CD4-positive, alpha-beta T cell treated with Interleukin-6 at 100 ng/mL for 8 hours (primary cell): Measurements from ENCODE around the gene TAGLN.
"Not testable (repeated sequence)": the region's sequence is repeated elsewhere in the genome, so short reads cannot be mapped to it uniquely, and the experiment has no call there.

Experiments
- DNase-seq: peaks from one replicate; pipeline ENCODE4 v3.0.0-alpha.2; 2020; ENCODE audit warnings: mixed read lengths, low spot score

TAGLN gene

DNA sequence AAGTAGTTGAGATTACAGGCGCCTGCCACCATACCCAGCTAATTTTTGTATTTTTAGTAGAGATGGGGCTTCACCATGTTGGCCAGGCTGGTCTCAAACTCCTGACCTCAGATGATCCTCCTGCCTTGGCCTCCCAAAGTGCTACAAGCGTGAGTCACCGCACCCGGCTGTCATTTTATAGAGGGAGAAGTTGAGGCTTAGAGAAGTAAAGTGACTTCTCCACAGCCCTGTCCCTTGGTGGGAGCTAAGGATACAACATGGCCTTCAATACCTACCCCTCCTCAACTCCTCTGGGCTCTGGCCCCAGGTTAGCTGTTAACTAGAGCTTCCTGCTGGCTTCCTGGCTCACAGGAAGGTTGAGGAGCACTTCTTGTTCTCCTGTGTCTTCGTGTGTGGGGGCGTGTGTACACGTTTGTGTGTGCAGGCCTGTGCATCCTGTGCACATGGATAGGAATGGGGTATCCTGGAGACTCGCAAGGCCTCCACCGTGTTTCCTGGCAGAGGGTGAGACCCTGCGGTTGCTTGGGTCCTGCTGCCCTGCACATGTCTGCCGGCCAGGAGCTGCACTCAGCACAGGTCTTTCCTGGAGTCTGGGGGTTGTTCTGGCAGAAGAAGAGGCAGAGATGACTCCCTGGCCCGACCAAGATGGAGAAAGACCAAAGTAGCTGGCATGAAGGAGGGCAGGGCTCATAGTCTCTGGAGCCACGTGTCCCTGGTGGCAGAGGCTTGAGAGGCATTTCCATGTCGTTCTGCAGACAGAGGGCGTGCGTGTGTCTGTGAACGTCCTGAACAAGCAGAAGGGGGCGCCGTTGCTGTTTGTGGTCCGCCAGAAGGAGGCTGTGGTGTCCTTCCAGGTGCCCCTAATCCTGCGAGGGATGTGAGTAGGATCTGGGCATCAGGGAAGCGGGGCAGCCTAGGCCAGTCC, 18.2 kb upstream of the TAGLN start:
- peak; percentile 54 for DNase-seq

DNA sequence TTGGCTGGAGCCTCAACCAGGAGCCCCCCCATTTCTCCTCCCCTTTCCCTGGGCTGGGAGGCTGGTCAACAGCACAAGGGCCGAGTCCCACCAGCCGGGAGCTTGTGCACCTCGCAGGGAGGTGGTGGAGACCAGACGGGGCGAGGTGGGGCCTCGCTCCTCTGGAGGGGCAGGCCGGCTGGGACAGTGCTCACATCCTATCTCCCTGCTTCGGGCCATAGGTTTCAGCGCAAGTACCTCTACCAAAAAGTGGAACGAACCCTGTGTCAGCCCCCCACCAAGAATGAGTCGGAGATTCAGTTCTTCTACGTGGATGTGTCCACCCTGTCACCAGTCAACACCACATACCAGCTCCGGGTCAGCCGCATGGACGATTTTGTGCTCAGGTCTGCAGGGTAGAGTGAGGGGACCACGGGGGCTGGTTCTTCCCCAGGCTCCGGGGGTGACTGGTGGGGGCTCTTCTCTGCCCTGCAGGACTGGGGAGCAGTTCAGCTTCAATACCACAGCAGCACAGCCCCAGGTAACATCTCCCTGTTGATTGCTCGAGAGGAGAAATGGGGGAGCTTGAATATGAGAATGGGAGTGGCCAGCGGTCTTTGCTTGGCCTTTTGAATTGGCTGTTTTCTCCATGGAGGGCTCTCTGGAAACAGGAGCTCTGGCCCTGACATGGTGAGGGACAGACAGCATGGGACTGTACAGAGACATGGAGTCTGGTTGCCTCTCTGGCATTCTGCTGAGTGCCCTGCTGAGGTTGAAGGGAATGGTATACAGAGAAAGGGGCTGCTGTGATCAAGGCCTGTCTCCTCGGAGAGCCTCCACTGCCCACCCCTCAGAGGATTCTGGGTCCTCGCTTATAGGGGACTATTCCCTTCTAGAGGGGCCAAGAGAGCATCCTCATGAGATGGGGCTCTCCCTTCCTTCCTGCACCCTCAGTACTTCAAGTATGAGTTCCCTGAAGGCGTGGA, 17.3 kb upstream of the TAGLN start:
- no peak for DNase-seq

DNA sequence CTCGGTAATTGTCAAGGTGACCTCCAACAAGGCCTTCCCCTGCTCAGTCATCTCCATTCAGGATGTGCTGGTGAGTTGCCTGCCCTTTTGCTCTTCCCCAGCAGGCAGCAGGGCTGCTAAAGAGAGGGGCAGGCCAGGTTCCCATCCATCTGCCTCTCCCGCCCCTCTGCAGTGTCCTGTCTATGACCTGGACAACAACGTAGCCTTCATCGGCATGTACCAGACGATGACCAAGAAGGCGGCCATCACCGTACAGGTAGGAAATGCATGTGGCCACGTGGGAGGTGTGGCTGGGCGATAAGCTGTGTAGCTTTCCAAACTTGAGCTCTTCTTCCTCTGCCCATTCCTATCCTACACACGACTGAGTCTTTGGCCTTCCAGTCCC, 16.6 kb upstream of the TAGLN start:
- no peak for DNase-seq

DNA sequence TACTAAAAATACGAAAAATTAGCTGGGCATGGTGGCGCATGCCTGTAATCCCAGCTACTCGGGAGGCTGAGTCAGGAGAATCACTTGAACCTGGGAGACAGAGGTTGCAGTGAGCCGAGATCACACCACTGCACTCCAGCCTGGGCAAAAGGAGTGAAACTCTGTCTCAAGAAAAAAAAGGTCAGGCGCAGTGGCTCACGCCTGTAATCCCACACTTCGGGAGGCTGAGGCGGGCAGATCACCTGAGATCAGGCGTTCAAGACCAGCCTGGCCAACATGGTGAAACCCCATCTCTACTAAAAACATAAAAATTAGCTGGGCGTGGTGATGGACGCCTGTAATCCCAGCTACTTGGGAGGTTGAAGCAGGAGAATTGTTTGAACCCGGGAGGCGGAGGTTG, 16.0 kb upstream of the TAGLN start:
- DNase-seq: not testable (repeated sequence)

DNA sequence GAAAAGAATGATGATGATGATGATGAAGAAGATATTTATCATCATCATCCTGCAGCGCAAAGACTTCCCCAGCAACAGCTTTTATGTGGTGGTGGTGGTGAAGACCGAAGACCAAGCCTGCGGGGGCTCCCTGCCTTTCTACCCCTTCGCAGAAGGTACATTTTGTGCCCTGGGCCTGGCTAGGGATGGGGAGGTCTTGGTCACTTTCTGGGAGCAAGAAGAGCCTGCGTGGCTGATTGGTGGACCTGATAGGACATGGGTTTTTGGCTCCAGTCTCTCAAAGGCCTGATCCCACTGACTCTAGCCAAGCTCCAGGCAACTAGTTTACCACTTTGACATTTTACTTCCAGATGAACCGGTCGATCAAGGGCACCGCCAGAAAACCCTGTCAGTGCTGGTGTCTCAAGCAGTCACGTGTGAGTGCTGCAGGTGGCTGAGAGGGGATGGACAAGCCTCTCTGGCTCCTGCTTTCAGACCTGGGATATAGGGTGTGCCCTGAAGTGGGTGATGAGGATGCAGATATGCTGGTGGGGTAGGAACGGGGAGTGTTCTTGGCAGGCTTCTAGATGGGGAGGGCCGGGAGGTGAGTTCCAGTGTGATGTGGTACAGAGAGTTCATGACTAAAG, 15.3 kb upstream of the TAGLN start:
- no peak for DNase-seq

DNA sequence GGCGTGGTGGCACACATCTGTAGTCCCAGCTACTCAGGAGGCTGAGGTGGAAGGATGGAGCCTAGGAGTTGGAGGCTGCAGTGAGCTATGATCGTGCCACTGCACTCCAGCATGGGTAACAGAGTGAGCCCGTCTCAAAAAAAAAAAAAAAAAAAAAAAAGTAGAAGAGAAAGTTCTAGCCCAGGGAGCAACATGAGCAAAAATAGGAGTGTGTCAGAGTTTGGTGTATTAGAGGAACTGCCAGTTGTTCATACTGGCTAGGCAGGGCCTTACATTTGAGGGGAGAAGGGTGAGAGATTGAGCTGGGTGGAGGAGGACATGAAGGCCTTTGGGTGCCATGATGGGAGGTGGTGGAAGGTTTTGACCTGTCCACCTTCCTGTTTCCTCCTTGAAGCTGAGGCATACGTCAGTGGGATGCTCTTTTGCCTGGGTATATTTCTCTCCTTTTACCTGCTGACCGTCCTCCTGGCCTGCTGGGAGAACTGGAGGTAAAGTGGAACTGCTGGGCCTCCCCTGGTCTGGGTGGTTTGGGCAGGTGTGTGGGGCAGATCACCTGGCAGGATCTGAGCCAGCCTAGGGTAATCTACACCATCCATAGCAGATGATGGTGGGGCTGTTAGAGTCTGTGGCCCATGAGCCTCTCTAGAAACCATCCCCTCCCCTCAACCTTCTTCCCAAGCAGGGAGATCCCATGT, 13.3 kb upstream of the TAGLN start:
- no peak for DNase-seq

DNA sequence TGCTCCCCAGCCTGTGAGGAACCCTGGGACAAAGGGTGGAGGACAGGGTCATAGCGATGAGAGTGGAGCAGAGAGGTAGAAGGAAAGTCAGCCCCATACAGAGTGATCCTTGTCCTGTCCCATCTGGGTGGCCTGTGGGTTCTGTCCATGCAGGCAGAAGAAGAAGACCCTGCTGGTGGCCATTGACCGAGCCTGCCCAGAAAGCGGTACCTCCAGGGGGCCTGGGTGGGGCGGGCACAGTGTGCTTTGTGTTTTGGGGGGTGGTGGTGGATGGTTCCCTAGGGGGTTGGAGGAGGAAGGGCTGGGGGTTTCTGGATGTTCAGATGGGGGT, 12.8 kb upstream of the TAGLN start:
- no peak for DNase-seq

DNA sequence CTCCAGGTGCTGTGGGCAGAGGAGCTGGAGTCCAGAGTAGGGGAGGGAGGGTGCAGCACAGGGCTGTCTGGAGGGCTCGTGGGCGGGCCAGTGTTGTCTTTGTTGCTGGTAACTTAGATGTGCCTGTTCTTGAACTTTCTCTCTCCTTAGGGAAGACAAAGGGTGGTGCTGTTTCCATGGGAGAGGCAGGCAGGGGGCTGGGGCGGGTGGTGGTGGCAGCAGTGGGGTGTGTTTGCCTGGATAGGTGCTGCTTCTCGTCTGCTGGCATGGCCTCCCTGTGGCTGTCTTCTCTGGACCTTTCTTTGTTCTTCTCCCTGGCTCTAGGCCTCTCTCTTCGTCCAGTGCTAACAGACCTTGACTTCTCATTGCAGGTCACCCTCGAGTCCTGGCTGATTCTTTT, 12.2 kb upstream of the TAGLN start:
- no peak for DNase-seq

DNA sequence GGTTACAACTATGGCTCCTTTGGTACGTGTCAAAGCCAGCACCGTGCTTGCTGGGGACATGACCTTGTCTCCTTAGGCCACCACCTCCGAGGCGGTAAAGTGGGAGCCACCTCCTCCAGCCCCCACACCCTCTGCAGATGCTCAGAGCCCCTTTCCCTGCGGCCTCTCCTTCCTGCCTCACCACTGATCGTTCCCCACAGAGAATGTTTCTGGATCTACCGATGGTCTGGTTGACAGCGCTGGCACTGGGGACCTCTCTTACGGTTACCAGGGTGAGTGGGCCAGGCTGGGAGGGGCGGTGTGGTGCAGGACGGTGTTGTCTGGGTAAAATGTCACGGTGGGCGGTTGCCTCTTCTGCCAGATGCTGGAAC, 11.8 kb upstream of the TAGLN start:
- DNase-seq: no peak

DNA sequence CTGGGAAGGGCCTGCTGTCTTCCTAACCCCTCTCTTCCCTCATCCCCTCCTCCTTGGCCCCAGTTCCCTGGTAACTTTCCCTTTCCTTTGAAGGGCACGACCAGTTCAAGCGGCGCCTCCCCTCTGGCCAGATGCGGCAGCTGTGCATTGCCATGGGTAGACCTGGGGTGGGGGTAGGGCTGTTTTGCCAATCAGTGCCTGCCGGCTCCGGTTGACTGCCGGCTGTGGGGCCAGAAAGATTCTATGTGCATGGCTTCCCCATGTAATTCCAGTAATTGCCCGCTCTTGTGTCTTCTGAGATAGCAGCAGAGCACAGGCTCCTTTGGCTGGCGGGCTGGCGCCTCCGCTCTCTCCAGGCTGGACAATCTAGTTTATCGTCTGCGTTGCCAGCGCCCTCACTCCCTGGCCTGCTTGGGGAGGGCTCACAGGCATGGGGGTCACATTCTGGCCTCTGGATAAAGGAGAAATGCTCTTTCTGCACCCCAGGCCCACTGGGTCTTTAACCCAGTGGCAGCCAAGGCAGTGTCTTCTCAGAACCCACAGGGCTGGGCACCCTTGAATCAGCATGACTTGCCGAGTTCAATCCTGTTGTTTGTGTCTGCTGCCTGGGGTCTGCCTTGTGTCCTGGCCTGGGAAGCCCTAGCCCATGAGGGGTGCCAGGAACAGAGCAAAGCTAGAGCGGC, 11.2 kb upstream of the TAGLN start:
- no peak for DNase-seq

DNA sequence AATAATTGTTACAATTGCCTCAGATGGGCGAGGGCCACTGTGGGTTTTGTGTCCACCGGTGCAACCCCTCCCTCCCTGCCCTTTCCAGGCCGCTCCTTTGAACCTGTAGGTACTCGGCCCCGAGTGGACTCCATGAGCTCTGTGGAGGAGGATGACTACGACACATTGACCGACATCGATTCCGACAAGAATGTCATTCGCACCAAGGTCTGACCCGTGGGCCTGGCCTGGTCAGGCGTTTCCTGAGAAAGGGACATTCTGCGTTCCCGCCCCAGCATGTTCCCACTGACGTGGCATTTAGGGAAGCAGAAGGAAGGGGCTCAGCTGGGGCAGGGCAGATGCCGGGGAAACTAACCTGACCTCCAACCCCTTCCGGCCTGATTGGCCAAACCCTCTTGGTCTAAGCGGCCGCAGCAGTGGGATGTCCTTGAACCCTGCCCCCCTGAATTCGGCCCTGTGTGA, 10.5 kb upstream of the TAGLN start:
- DNase-seq: no peak

DNA sequence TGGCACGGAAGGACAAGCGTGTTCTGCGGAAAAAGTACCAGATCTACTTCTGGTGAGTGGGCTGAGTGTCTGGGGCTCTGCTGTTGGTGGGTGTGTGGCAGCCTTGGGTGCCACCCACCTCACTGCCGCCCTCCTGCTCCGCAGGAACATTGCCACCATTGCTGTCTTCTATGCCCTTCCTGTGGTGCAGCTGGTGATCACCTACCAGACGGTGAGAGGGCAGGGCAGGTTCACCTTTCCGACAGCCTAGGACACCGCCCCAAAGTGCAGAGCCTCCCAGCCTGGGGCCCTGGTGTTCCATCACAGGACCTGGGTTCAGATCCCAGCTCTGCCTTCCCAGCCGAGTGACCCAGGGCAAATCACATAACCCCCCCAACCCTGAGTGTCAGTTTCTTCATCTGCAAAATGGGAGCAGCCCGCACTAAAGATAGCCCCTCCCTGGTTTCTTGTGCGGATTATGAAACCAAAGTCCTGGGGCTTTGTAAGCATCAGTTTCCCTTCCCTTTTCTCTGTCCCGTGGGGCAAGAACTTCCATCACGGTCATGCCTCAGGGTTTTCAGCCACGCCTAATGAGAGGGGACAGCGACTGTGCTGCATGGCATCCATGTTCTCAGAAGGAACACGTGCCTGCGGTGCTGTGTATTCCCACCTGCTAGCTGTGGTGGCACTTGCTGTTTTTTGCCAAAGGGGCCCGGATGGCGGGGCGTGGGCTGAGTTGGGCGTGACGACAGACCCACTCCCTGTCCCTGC, 9.8 kb upstream of the TAGLN start:
- no peak for DNase-seq

DNA sequence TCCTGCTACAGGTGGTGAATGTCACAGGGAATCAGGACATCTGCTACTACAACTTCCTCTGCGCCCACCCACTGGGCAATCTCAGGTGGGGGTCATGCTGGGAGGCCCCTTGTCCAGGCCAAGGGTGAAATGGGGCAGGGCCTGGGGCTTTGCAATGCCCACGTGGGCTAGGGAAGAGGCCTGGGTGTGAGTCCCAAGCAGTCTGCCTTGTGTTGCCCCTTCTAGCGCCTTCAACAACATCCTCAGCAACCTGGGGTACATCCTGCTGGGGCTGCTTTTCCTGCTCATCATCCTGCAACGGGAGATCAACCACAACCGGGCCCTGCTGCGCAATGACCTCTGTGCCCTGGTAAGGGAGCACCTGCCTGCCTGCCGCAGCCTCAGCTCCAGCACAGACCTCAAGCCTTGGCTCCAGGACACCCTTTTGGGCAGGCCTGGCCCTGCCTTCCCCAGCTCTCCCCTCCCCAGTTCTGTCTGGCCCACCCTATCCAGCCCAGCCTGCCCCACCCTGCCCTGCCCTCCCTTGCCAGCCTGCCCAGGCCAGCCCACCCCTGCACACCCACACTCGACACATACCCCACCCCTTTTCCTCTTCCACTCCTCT, 9.1 kb upstream of the TAGLN start:
- no peak for DNase-seq

DNA sequence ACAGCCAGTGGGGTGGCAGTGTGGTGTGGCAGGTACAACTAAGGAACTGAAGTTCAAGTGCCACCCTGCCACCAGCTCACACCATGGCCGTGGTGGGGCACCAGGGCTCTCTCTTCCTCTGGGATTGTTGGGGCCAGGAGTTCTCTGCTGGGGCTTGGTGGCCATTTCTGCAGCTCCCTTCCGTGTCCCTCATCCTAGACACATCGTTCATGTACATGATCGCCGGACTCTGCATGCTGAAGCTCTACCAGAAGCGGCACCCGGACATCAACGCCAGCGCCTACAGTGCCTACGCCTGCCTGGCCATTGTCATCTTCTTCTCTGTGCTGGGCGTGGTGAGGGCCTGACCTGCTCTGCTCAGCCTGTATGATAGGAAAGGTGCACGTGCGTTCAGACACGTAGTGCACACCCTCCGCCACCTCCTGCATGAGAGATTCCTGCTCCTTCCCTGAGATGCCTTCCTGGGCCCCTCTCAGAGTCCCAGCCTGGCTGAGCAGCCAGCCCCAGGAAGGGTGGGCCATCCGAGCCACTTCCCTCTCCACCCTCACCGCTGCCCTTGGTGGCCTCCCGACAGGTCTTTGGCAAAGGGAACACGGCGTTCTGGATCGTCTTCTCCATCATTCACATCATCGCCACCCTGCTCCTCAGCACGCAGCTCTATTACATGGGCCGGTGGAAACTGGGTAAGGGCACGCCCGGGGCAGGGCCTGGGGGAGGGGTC, 7.3 kb upstream of the TAGLN start:
- no peak for DNase-seq

DNA sequence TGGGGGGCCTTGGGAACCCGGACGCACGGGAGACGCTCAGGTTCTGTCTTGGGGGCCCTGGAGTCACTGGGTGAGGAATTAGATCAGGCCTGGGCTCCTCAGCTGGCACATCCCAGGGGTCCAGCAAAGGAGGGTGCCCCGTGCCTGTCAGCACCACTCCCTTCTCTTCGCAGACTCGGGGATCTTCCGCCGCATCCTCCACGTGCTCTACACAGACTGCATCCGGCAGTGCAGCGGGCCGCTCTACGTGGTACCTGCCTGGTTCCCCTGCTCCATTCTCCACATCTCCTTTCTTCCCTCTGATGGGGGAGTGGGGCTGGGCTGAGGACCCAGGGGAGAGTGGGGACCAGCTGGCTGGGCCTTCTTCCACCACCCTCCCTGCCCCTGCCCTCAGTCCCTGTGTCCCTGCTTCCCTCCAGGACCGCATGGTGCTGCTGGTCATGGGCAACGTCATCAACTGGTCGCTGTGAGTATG, 6.7 kb upstream of the TAGLN start:
- DNase-seq: no peak

DNA sequence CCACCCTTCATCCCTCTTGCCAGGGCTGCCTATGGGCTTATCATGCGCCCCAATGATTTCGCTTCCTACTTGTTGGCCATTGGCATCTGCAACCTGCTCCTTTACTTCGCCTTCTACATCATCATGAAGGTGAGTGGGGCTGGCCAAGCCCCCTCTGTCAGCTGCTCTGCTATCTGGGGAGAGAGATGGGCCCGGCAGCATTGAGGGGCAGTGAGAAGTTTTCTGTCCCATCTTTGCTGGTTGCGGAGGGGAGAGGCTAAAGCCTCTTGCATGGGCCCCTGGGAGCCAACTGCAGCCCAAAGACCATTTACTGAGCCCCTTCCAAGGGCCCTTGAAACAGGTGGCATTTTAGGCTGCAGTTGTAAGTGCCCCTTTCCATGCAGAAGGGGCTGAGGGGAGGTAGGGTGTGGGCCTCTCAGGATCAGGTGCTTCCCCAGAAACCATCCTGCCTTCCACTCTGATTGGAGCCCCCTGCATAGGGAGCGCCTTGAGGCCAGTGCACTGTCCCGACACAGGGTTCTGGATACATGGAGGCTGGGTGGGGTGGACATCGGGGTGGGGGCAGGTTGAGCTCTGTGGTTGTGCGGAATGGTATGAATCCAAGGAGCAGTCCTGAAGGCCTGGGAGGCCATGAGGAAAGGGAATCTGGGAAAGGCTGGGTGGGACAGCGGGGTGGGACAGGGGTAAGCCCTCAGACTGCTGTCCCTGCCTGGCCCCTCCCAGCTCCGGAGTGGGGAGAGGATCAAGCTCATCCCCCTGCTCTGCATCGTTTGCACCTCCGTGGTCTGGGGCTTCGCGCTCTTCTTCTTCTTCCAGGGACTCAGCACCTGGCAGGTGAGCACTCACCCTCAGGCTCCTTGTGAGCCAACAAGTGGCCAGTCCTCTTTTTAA, 5.8 kb upstream of the TAGLN start:
- no peak for DNase-seq

DNA sequence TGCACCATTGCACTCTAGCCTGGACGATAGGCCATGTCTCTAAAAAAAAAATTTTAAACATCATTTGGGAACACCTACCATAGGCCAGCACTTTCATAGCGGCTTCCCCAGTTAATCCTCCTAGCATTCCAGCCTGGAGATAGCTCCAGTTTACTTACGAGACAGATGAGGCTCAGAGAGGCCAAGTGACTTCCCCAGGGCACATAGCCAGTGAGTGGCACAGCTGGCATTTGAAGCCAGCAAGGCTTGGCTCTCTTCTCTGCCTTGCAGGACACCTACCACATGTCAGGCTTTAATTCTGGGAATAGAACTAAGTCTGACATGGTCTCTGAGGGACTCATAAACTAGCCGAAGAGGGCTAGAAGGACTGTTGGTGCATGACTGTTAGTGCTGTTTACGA, 4.9 kb upstream of the TAGLN start:
- DNase-seq: no peak

DNA sequence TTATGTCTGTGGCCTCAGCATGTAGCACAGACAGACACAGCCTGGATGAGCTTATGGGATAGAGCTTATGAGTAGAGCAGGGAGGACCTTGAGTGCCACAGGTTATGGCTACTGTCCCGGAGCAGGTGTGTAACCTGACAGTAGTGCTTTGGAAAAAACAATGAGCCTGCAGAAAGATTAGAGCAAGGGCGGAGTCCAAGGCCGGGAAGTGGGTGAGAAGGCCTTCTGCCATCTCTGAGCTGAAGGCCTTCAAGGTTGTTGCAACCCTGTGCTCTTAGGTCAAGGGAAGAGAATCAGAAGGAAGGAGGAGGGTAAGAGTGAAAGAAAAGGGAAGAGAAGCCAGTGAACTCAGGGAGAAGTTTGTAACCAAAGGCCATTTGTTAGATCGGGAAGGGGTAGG, 3.9 kb upstream of the TAGLN start:
- no peak for DNase-seq
